HEK293 (cell line): ENCODE results near the gene SAV1.

Source experiments
- CTCF ChIP-seq: fragments of 450-650 bp; formaldehyde crosslinking; IDR thresholded peaks from 2 replicates; pipeline ENCODE4 v1.5.1; 2016; ENCODE audit warnings: missing biosample characterization, missing genetic modification characterization
- ZBTB1 ChIP-seq: fragments of 450-650 bp; formaldehyde crosslinking; IDR thresholded peaks from 2 replicates; pipeline ENCODE4 v1.5.1; 2016; ENCODE audit warnings: missing biosample characterization, missing genetic modification characterization
- ZNF169 ChIP-seq: fragments of 450-650 bp; formaldehyde crosslinking; IDR thresholded peaks from 2 replicates; pipeline ENCODE4 v1.5.1; 2016; ENCODE audit warnings: missing biosample characterization, missing genetic modification characterization
- ZNF366 ChIP-seq: fragments of 450-650 bp; formaldehyde crosslinking; conservative IDR thresholded peaks from 2 replicates; pipeline ENCODE4 v1.5.1; 2016; ENCODE audit warnings: missing biosample characterization, missing genetic modification characterization
- ZNF560 ChIP-seq: fragments of 450-650 bp; formaldehyde crosslinking; IDR thresholded peaks from 2 replicates; pipeline ENCODE4 v1.5.1; 2017; ENCODE audit warnings: missing biosample characterization, missing genetic modification characterization, borderline replicate concordance
- ZNF791 ChIP-seq: fragments of 450-650 bp; formaldehyde crosslinking; IDR thresholded peaks from 2 replicates; pipeline ENCODE4 v1.5.1; 2016; ENCODE audit warnings: missing biosample characterization, missing genetic modification characterization
- TF ChIP-seq, protein P1 (sequence below): fragments of 450-650 bp; formaldehyde crosslinking; conservative IDR thresholded peaks from 2 replicates; pipeline ENCODE4 v1.5.1; 2016; ENCODE audit warnings: low read depth, missing biosample characterization, missing genetic modification characterization
- TF ChIP-seq, protein P2 (sequence below): fragments of 450-650 bp; formaldehyde crosslinking; IDR thresholded peaks from 2 replicates; pipeline ENCODE4 v1.5.1; 2016; ENCODE audit warnings: missing biosample characterization, missing genetic modification characterization
- TF ChIP-seq, protein P3 (sequence below): fragments of 450-650 bp; formaldehyde crosslinking; IDR thresholded peaks from 2 replicates; pipeline ENCODE4 v1.5.1; 2016; ENCODE audit warnings: missing biosample characterization, missing genetic modification characterization

GRCh38 chr14:50667684-50667995, 466 bp downstream of the SAV1 start:
- TF ChIP-seq ZNF791 (no peak), CTCF (tag by site-specific recombination) (peak; percentile 17; the same call in 1 of the 2 replicates), ZBTB1 (tag by site-specific recombination) (no peak), ZNF169 (tag by site-specific recombination) (no peak), ZNF366 (tag by site-specific recombination) (no peak), ZNF560 (tag by site-specific recombination) (no peak)
- TF ChIP-seq, protein P1, sequence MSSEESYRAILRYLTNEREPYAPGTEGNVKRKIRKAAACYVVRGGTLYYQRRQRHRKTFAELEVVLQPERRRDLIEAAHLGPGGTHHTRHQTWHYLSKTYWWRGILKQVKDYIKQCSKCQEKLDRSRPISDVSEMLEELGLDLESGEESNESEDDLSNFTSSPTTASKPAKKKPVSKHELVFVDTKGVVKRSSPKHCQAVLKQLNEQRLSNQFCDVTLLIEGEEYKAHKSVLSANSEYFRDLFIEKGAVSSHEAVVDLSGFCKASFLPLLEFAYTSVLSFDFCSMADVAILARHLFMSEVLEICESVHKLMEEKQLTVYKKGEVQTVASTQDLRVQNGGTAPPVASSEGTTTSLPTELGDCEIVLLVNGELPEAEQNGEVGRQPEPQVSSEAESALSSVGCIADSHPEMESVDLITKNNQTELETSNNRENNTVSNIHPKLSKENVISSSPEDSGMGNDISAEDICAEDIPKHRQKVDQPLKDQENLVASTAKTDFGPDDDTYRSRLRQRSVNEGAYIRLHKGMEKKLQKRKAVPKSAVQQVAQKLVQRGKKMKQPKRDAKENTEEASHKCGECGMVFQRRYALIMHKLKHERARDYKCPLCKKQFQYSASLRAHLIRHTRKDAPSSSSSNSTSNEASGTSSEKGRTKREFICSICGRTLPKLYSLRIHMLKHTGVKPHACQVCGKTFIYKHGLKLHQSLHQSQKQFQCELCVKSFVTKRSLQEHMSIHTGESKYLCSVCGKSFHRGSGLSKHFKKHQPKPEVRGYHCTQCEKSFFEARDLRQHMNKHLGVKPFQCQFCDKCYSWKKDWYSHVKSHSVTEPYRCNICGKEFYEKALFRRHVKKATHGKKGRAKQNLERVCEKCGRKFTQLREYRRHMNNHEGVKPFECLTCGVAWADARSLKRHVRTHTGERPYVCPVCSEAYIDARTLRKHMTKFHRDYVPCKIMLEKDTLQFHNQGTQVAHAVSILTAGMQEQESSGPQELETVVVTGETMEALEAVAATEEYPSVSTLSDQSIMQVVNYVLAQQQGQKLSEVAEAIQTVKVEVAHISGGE (tag by site-specific recombination): no peak
- TF ChIP-seq, protein P2, sequence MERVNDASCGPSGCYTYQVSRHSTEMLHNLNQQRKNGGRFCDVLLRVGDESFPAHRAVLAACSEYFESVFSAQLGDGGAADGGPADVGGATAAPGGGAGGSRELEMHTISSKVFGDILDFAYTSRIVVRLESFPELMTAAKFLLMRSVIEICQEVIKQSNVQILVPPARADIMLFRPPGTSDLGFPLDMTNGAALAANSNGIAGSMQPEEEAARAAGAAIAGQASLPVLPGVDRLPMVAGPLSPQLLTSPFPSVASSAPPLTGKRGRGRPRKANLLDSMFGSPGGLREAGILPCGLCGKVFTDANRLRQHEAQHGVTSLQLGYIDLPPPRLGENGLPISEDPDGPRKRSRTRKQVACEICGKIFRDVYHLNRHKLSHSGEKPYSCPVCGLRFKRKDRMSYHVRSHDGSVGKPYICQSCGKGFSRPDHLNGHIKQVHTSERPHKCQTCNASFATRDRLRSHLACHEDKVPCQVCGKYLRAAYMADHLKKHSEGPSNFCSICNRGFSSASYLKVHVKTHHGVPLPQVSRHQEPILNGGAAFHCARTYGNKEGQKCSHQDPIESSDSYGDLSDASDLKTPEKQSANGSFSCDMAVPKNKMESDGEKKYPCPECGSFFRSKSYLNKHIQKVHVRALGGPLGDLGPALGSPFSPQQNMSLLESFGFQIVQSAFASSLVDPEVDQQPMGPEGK (tag by site-specific recombination): 0 out of 2 replicates have a peak, but pooled peaks have one; percentile 2
- TF ChIP-seq, protein P3, sequence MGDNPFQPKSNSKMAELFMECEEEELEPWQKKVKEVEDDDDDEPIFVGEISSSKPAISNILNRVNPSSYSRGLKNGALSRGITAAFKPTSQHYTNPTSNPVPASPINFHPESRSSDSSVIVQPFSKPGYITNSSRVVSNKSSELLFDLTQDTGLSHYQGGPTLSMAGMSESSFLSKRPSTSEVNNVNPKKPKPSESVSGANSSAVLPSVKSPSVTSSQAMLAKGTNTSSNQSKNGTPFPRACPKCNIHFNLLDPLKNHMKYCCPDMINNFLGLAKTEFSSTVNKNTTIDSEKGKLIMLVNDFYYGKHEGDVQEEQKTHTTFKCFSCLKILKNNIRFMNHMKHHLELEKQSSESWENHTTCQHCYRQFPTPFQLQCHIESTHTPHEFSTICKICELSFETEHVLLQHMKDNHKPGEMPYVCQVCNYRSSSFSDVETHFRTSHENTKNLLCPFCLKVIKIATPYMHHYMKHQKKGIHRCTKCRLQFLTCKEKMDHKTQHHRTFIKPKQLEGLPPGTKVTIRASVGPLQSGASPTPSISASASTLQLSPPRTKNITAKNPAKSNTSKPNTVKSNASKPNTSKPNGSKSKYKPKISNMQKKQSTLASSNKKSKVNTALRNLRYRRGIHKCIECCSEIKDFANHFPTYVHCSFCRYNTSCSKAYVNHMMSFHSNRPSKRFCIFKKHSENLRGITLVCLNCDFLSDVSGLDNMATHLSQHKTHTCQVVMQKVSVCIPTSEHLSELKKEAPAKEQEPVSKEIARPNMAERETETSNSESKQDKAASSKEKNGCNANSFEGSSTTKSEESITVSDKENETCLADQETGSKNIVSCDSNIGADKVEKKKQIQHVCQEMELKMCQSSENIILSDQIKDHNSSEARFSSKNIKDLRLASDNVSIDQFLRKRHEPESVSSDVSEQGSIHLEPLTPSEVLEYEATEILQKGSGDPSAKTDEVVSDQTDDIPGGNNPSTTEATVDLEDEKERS: no peak
